ENCODE data around the gene GFY.
A peak's percentile ranks its signal among the peaks of the same experiment; 100 is the strongest.

The GFY gene, protein sequence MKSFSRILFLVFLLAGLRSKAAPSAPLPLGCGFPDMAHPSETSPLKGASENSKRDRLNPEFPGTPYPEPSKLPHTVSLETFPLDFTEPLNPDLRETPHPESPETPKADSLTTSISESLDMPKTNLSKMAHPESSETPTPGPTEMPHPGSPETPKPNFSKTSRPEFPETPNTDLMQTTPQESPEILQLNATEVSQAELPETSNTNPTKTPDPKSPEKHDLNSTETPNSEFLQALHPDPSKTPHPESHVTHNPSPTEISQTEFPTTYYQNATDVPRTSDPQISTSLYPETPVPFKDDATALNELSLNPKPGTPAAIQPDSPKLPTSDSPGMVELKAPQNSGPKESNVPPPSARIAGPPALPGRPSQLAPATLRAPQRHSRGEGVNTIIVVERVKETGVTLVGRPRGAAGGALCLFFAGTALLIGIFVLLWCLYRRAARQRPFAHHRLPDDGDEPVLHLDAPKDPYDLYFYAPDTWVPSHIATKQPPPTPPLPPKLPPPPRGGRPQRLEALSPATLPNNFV

DNA sequence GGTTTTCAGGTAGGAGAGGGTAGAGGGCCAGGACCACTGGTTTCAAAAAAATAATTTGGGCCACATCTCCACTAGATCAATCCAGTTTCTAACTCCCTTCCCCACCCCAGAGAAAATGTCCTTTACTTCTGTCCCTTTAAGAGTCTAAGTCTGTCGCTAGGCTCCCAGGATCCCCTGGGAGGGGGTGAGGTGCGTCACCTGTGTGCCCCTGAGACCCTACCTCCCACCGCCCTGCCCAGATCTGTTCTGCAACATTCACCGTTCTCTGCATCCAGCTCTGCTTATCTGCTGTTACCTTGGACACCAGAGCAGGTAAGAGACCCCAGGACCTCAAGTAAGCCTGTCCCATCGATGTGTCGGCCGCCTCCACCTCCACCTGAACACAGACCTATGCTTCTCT is at the start of gene GFY:
Gene GFY, plus strand, starts transcription at position 211 of the 400 bp plus-strand sequence. CDS start 1,043 bp downstream, outside the sequence.
- no peak for DNase-seq (ENCODE audit: low read depth)

DNA sequence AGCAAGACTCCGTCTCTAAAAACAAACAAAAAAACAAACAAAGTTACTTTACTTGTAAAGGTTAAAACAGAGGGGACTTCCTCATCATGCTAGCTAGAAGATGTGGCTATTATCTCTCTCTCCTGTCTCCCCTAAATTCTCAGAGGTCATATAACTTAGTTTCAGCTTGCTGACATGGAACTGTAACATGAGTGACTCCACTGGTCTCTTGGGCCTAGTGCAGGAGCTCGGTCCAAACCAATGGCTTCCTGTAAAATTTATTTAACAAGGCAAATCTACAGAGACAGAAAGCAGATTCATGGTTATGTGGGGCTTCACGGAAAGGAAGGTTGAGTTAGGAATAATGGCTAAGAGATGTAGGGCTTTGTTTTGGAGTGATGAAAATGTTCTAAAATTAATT is 46.7 kb upstream of the GFY start:
- DNase-seq (ENCODE audit: low read depth): no peak

DNA sequence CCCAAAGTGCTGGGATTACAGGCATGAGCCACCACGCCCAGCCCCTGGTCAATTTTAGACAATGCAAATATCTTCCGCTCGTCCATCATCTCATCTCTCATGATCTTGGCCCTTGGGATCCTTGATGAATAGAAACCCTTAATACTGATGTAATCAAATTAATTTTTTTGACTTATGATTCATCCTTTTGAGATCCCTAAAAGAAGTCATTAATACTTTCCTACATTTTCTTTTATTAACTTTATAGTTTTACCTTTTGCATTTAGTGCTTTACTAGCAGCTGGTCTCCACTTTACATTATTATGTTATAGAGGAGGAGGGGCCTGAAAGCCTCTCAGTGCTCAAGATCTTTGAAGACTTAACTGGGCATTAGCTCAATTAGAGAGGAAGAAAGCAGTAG is 44.8 kb upstream of the GFY start:
- DNase-seq (ENCODE audit: low read depth): no peak

DNA sequence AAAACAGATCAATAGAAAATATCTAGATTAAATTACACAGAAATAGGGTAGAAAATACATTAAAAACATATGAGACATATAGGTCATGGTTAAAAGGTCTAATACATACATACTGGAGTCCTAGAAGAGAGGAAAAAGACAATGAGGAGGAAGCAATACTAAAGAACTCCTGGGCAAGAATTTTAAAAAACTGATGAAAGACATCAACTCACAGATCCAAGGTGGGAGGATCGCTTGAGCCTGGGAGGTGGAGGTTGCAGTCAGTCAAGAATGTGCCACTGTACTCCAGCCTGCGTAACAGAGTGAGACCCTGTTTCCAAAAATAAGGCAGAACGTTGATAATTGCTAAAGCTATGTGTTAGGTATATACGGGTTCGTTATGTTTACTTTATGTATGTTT is 42.5 kb upstream of the GFY start:
- DNase-seq (ENCODE audit: low read depth): no peak

DNA sequence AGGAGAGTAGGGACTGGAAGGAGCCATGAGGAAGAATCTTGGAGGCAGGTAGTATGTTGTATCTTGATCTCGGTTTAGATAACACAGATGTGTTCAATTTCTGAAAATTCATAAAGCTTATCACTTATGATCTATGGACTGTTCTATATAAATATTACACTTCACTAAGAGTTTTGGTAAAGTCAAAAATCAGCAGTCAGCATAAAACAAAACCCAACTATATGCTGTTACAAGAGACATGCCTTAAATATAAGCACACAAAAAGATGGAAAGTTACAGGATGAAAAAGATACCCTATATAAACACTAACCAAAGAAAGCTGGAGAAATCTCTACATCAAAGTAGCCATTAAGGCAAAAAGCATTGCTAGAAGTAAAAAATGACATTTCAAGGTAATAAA is 41.6 kb upstream of the GFY start:
- no peak for DNase-seq (ENCODE audit: low read depth)

DNA sequence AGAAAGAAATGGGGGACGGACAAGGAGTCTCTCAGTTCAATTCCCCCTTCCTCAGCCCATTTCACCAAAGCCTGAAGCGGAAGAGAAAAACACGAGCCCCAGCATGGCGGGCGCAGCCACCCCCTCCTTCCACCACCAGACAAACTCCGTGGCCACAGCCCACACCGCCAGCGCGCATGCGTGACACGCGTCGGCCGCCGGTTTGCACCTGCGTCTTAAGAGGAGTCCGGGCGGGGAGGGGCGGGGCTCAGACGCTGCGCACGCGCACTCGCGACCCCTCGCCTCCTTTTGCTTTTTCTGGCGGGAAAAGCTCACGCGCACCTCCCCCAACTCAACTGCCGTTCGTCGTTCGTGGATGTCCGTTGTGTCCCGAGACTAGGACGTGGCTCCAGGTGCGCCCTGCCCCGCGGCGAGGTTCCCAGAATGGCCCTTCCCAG is 37.2 kb upstream of the GFY start, which contains the start of gene KASH5:
Gene KASH5, plus strand, starts transcription at position 314 of the 437 bp plus-strand sequence. CDS start 2,635 bp downstream, outside the sequence.
- DNase-seq (ENCODE audit: low read depth): no peak

DNA sequence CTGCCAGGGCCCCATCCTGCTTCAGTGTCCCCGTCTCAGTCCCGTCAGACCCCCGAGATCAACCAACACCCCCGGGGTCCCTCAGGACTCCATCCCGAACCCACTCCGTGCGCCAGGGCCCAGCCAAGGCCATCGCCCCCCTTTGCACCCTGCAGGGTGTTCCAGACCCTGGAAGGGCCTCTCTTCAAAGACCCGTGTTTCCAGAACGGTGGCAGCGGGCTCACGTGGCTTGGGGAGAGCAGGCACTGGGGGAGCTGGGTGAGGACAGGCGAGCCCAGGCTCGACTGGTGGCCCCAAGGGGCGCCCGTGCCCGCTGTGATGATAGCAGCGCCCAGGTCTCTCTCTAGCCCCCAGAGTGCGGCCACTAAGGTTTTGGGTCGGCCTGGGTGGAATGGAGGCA is 35.8 kb upstream of the GFY start:
- DNase-seq (ENCODE audit: low read depth): no peak

DNA sequence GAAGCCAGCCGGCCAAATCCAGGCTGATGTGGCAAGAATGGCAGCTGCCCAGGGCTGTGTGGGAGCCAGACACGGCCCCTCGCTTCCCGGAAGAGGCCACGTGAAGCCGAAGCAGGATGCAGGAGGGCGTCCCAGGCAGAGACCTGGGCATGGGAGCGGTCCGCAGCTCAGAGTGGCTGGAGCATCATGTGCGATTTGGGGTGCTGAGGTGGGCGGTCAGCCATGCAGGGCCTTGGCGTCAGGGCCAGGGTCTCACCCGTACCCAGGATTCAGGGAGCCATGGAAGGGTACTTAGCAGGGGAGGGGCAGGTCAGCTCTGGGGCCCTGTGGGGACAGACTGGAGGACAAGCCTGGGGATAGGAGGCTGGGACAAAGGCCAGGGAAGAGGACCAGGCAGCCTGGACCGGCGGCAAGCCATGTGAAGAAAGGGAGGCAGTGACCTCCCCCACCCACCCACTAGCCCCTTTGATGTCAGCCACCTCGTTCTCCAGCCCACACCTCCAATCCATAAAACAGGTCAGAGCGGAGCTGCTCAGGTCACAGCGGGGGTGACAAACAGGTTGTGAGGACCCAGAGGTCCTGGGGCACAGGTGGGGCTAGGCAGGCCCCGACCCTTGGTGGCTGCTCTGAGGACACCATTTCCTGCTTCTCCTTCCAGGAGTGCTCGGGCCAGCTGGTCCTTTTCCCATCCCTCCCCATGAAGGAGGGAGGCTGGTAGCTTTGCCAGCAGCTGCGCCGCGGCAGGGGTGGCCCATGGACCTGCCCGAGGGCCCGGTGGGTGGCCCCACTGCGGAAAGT is 34.9 kb upstream of the GFY start:
- DNase-seq (ENCODE audit: low read depth): no peak

DNA sequence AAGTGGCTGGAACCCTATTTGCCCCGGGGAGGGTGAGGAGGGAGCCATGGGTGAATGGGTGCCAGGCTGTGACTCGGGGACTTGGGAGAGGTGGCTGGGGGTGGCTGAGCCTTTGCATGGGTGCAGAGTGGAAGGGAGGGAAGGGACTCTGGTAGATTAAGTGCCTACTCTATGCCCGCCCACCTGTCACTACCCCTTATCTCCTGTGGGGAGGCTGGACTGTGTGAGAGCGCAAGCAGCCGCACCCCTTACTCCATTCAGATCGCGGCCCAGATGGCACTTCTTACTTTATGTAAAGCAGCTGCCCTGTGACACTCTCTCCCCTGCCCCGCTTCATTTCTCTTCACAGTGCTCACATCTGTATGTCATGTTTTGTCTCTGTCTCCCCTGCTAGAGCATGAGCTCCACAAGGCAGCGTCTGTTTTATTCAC is 34.2 kb upstream of the GFY start:
- DNase-seq (ENCODE audit: low read depth): no peak

DNA sequence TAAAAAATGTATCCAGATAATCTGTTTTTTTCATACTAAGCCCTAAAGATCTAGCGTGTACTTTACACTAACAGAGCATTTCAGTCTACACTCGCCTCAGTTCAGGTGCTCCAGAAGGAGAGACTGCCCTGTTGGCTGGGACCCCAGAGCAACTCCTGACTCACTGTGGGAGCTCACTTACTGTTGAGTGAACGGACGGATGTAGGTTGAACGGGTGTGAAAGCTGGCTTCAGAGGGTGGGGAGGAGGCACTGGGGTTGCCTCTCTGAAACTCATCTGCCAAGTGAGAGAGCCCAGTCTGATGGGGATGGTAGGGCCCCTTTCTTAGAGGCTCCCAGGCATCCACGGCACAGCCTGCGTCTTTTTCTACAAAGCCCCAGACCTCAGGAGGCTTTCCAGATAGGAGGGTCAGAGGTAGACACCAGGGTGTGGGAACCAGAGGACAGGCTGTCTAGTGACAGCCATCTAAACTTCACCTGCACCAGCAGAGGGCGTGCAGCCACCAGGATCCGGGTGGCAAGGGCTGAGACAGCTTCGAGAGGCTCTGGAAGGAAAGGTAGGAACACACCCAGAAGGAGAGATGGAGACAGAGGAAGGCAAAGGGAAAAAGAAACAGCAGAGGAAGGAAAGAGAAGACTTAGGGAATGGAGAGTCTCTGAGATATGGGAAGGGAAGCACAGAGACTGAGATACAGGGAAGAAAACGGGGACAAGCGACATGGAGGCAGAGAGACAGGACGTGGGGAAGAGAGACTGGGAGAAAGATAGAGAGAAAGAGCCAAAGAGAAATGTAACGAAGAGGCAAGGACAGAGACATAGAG is 33.4 kb upstream of the GFY start:
- peak; percentile 19 for DNase-seq (ENCODE audit: low read depth)

DNA sequence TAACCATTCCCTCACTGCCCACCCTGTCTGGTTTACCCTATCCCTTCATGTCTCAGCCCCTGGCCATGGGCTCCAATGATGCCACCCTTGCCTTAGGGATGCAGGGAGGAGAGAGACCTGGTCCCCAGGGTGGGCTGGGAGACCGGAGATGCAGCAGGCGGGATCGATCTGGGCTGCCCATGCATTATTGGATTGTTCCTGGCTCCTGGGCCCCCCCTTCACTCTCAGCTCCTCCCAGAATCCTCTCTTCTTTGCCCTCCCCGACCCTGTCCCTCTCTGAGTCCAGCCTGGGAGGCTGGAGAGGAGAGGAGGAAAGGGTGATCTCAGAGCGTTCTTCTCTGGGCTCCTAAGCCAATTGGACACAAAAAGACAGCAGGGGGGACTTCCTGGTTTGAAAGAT is 31.3 kb upstream of the GFY start:
- no peak for DNase-seq (ENCODE audit: low read depth)

DNA sequence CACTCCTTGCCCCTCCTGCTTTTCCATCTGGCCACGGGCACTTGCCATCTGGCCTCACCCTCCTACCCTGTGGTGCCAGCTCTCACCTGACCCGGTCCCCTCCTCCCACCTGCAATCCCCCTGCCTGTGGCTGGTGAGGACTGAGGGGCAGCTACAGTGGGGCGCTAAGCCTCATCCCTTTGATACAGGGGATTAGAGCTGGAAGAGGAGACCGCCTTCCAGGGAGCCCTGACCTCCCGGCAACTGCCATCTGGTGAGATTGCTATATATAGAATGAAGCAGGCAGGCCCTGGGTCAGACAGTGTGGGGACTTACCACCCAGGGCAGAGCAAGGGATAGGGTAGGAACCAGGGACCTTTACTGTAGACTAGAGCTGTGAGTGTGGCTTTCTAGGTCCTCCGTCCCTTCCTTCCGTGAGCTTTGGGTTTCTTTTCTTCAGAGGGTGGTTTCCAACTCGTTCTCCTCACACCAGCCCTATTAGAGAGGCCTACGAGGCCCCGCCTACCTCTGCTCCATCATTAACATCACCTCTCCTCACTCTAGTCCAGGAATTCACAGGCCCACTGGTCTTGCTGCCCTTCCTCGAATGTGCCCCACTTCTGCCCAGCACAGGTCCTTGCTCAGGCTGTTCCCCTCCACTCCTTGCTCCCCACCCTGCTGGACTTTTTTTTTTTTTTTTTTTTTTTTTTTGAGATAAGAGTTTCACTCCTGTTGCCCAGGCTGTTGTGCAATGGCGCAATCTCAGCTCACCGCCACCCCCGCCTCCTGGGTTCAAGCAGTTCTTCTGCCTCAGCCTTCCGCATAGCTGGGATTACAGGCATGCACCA is 29.4 kb upstream of the GFY start:
- no peak for DNase-seq (ENCODE audit: low read depth)

DNA sequence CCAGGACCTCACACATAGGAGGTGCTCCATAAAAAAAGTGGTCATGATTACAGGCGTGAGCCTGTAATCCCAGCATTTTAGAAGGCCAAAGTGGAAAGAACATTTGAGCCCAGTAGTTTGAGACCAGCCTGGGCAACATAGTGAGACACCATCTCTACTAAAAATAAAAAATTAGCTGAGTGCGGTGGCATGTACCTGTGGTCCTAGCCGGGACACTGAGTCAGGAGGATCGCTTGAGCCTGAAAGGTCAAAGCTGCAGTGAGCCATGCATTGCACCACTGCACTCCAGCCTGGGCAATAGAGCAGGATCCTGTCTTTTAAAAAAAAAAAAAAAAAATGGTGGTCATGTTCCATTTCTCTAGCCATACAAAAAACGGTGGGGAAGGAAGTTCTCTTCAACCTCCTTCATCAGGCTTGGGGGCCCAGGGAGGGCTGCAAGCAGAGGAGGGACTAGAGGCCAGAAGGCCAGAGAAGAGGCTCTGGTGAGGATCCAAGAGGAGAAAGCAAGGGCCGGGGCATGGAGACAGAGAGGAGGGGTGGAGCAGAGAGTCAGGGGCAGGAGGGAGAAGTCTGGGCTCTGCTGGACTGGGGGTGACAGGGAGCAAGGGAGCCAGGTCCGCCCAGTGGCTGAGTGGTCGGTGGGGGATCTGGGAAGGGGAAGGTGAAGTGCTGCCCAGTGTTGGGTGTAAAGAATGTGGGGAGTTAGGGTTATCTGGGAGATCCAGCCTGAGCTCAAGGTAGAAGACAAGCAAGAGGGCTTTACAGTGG is 28.3 kb upstream of the GFY start:
- no peak for DNase-seq (ENCODE audit: low read depth)

DNA sequence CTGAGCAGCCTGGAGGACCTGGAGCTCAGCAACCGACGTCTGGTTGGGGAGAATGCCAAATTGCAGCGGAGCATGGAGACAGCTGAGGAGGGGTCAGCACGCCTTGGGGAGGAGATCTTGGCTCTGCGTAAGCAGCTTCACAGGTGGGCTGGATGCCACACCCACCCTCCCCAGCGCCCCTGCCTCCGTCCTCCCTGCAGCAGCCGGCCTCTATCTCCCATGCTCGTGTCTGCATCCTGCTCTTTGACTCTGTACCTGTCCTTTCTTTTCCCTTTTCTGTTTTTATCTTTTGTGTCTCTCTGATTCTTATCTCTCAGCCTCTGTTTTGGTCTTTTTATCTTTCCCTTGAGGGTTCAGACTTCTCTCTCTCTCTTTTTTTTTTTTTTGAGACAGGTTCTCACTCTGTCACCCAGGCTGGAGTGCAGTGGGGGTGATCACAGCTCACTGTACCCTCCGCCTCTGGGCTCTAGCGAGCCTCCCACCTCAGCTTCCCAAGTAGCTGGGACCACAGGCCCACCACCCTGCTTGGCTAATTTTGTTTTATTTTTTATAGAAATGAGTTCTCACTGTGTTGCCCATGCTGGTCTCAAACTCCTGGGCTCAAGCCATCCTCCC is 27.1 kb upstream of the GFY start:
- no peak for DNase-seq (ENCODE audit: low read depth)

DNA sequence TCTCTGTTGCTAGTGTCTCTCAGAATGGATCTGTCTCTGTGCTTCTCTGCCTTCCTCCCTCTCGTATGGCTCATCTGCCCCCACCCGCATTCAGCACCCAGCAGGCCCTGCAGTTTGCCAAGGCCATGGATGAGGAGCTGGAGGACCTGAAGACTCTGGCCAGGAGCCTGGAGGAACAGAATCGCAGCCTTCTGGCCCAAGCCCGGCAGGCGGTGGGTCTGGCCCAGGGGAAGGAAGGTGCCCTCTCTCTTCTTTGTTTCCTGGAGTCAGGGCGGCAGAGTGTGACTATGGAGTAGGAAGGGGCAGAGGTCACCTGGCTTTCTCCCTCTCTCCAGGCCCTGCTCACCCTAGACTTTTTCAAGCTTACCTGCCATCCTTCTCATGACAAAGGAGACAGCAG is 26.3 kb upstream of the GFY start:
- no peak for DNase-seq (ENCODE audit: low read depth)

DNA sequence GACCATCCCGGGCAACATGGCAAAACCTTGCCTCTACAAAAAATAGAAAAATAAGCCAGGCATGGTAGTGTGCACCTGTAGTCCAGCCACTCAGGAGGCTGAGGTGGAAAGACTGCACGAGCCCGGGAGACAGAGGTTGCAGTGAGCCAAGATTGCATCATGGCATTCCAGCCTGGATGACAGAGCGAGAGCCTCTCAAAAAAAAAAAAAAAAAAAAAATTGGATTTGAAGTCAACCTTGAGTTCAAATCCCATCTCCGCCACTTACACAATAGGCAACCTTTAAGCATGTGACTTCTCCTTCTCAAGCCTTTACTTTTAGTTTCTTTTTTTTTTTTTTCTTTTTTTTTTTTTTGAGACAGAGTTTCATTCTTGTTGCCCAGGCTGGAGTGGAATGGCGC is 25.2 kb upstream of the GFY start:
- no peak for DNase-seq (ENCODE audit: low read depth)

DNA sequence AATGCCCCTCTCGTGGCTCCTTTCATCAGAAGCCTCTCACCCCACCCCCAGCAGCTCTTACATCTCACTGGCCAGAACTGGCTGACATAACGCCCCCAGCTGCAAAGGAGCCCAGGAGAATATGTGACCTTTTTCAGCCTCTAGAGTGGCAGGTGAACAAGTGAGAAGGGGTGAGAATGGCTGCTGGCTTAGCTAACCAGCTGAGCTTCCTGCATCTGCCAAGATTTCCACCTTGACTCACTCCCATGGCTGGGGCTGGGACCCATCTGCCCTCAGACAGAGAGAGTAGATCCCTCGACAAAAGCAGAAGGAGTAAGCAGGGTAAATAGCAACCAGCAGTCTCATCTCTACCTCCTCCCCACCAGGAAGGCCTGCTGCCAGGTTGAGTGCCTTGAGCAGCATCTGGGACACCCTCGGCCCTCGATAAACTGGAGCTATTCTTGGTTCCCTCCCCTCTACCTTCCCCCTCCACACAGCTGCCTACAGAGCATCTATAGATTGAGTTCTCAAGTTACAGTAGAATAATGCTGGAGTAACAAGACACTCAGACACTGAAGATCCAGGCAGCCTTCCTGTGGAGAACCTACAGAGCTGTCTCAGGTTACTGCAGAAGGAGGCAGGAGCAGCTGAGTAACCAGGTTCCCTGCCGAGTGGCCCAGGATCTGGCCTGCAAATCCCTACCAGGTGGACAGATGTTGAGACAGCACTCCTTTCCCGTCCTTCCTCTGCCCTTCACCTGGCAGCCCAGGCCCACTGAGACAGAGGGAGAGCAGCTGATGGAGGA is 21.6 kb upstream of the GFY start:
- DNase-seq (ENCODE audit: low read depth): no peak

DNA sequence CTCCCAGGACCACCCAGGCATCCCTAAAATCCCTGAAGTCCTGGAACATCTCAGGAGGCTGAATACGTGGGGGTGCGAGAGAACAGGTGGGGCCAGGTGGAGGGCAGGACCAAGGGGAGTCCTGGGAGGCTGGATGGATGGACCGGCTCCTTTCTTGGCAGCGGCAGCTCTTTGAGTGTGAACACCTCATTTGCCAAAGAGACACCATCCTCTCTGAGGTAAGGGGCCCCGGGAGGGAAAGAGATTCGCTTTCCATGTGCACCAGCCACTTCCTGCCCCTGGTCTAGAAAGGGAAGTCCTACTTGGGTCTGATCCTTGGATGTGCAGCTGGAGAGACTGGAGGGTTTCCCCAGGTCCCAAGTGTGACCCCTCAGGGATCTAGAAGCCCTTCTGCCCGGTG is 18.1 kb upstream of the GFY start:
- no peak for DNase-seq (ENCODE audit: low read depth)

DNA sequence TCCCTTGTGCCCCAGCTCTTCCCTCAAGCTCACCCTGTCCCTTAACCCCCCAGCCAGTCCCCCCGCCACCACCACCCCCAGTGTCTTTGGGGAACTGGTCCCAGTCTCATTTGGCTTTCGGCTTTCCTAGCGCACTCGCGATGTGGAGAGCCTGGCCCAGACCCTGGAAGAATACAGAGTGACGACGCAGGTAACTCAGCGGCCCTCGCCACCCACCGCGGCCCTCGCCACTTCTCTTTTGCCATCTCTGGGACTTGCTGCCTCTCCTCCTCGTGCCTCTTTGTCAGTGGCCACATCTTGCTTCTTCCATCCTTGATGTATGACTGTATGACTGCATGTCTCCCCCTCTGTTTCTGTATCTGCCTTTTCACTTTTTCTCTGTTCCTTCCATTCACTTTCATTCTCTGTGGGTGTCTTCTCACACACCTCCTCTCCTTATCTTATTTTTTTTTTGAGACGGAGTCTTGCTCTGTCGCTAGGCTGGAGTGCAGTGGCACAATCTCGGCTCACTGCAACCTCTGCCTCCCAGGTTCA is 17.6 kb upstream of the GFY start:
- DNase-seq (ENCODE audit: low read depth): no peak

Data from non-pigmented ciliary epithelial cell (primary cell).